Ramos (cell line): ENCODE data around the gene KCNA4.
"Not testable (repeated sequence)": the region's sequence is repeated elsewhere in the genome, so short reads cannot be mapped to it uniquely, and the experiment has no call there.

Experiments
- in situ Hi-C: fragments of 300-500 bp; cut with MboI; formaldehyde crosslinking; loops from one replicate; pipeline ENCODE4 v1.14.3; 2022; ENCODE audit warnings: low sequenced_read_pairs; ENCODE audit not compliant: unreplicated experiment

KCNA4 gene

DNA sequence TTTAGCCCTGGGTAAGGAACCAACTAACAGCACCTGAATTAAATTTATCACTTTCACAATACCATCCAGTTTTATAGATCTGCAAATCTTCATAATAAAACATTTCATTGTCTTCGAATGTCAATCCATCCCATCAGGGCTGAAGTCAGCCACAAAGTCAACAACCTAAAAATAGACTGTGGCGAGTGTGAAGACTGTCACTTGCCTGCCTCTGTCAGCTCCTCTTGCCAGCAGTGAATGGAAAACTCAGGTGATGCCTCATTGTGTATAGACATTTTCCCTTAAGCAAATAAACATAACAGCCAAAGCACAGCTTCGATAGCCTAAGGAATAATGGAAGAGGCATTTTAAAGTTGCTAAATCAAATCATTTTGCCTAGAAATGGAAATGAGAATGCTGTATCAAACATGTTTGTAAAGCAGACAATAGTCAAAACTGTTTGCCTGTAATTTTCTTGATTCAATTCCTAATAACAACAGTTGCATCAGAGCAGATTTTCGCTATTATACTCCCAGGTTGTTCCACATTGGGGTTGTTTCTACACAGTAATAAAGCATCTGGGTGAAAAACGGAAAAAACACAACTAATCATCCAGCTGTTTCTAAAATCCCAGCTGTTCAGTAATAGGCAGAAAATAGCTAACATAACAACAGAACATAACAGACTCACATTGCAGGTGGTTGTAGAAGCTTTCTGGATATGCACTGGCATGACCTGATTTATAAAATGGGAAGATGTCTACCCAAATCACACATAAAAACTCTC lies 15.7 kb downstream of the KCNA4 start:
- in situ Hi-C loops: no loop called here

- in situ Hi-C loops: no loop called here
These were observed 20.8 kb downstream of the KCNA4 start for GRCh38 chr11:29996016-29996415.

DNA sequence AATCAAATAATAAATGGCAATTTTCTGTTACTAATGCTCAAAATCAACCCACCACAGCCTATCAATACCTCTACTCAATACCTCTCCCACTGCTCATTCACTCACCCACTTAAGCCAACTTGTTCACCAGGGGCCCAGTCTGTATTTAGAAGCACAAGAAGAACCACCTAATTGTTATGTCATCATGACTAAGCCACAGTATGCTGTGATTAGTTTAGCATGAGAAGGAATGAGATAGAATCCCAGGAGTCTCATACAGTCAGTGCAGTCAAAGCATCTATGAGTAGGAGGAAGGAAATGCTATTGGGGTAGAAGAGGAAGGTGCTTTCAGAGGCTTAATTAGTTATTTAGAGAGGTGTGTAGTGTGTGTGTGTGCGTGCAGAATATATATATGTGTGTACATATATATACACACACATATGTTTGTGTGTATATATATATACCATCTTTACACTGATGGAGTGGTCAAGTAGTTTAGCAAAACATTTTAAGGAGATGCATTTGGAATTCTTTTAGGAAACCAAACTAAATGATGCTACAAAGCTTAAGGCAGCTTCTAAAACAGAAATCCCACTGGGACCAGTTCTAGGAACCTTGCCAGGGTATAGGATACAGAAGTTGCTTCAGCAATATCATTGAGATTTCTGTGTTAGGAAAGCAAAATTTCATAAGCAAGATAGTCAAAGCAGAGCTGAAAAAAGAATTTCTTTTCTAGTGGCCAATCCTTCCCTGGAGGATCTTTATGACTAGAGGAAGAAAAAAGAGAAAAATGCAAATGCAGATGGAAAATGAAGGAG lies 27.5 kb downstream of the KCNA4 start:
- in situ Hi-C loops: no loop called here

DNA sequence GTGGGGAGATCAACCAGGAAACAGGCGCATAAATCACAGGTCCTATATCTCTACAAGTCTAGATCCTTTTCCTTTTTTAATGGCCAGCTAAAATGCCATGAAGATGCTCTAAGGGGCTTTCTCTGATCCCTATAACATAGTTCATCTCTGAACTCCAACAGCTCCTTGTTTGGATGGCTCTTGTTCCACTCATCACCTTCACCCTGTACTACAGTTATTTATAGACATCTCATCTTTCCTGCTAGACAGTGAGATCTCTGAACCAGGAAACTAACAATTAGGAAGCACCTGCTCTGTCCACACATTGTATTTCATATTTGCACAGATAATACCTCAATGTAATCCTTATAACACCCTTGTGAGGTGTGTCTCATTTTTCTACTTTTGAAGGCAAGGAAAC lies 31.6 kb downstream of the KCNA4 start:
- in situ Hi-C loops: no loop called here

- in situ Hi-C loops: no loop called here
These were observed 32.3 kb downstream of the KCNA4 start for GRCh38 chr11:29984544-29984943.

DNA sequence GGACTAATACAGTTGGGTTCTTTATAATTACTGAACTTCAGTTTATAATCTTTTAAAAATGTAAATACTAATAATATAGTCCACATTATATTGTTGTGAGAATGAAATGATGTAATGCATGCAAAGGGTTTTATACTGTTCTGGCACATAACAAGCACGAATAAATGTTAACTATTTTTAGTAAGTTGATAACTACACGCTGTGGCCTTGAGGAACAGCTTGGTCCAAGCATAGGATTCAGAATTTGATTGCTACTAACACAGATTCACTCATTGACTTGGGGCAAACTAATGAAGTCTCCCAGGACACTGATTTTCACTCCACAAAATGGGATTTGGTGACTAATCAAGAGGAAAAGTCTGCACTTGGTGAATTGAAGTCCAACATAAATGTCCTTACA lies 38.3 kb downstream of the KCNA4 start:
- in situ Hi-C loops: no loop called here

DNA sequence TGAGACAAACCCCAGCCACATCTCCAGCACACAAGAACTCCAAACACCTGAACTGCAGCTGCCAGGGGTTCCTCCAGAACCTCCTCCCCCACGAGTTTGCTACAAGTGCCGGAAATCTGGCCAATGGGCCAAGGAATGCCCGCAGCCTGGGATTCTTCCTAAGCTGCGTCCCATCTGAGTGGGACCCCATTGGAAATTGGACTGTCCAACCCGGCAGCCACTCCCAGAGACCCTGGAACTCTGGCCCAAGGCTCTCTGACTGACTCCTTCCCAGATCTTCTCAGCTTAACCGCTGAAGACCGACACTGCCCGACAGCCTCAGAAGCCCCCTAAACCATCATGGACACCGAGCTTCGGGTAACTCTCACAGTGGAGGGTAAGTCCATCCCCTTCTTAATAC lies 41.2 kb downstream of the KCNA4 start:
- in situ Hi-C loops: not testable (repeated sequence)

DNA sequence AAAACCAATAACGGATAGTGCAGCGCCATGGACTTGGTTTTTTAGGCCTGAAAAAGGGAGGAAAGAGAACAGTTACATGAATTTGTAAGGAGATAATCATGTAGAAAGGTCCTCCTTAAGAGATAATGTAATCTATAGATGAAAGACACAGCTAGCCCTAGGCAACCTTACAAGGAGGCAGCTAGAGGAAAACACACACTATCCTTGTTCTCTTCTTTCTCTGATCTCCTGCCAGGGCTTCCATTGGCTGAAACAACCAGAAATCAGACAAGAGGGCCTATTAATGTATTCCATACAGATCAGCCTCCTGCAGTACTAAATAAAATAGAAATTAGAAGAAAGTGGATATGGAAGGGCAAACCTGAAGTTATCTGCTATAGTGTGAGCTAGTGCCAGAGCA lies 53.0 kb downstream of the KCNA4 start:
- in situ Hi-C loops: no loop called here

- in situ Hi-C loops: no loop called here
These were observed 53.8 kb downstream of the KCNA4 start for GRCh38 chr11:29963036-29963435.

DNA sequence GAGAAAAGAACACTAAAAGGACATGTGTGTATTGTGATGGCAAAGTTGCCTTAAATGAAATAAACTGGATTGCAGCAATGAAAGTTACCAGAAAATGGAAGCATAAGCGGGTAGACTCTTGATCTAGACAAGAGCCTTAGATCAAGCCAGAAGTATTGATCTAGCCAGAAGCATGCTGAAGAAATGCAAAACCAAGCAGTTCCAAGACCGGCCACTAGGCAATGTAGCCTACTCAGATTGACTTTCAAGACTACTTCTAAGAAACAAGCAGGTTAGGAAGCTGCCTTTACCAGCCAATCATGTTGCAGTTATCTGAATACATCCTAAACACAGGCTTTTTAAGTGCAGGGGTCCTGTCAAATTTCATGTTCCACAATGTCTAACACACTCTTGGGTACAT lies 54.6 kb downstream of the KCNA4 start:
- in situ Hi-C loops: no loop called here
